HG03565 (cell line): ENCODE data around the gene SH2D7.

Source experiments
- ATAC-seq: cut with Tn5 transposase; IDR thresholded peaks from one replicate; pipeline ENCODE4 v1.9.1; 2021; ENCODE audit warnings: mild to moderate bottlenecking, moderate library complexity; ENCODE audit not compliant: unreplicated experiment

SH2D7 gene

GRCh38 chr15:78092261-78093041 is at the start of gene SH2D7:
TSS of gene SH2D7 (plus strand) at chr15:78092561. CDS start at chr15:78092585, 24 bp downstream.
- ATAC-seq: no peak

- ATAC-seq: no peak
Measured at GRCh38 chr15:78044407-78045155, 47.8 kb upstream of the SH2D7 start.

GRCh38 chr15:78045189-78045588 is 47.2 kb upstream of the SH2D7 start:
- ATAC-seq: no peak

GRCh38 chr15:78046796-78047341 is 45.5 kb upstream of the SH2D7 start:
- ATAC-seq: no peak

- ATAC-seq: no peak
Measured at GRCh38 chr15:78047761-78048627, 44.4 kb upstream of the SH2D7 start.

- ATAC-seq: no peak
Measured at GRCh38 chr15:78048628-78048920, 43.8 kb upstream of the SH2D7 start.

GRCh38 chr15:78049691-78050440 is 42.5 kb upstream of the SH2D7 start:
- ATAC-seq: peak; percentile 60

GRCh38 chr15:78050441-78050809 is 41.9 kb upstream of the SH2D7 start:
- ATAC-seq: peak; percentile 28

GRCh38 chr15:78050826-78051225 is 41.5 kb upstream of the SH2D7 start:
- ATAC-seq: no peak

GRCh38 chr15:78051596-78051995 is 40.8 kb upstream of the SH2D7 start:
- ATAC-seq: no peak

- no peak for ATAC-seq
Measured at GRCh38 chr15:78052001-78052401, 40.4 kb upstream of the SH2D7 start.

- ATAC-seq: no peak
Measured at GRCh38 chr15:78052545-78052944, 39.8 kb upstream of the SH2D7 start.

GRCh38 chr15:78054518-78054917 is 37.8 kb upstream of the SH2D7 start:
- no peak for ATAC-seq

GRCh38 chr15:78054966-78055365 is 37.4 kb upstream of the SH2D7 start:
- no peak for ATAC-seq

GRCh38 chr15:78055919-78056713 is 36.2 kb upstream of the SH2D7 start:
- no peak for ATAC-seq

- no peak for ATAC-seq
Measured at GRCh38 chr15:78056714-78057269, 35.6 kb upstream of the SH2D7 start.

- no peak for ATAC-seq
Measured at GRCh38 chr15:78057803-78058202, 34.6 kb upstream of the SH2D7 start.

- no peak for ATAC-seq
Measured at GRCh38 chr15:78058401-78058935, 33.9 kb upstream of the SH2D7 start.
